Pulmonary artery endothelial cell (primary cell): ENCODE measurements around the gene COL20A1. TPM values are rescaled to one million over a fixed set of nuclear protein-coding genes. Genes with fewer than 3 reads are reported as not detected.
"Not testable (repeated sequence)": the region's sequence is repeated elsewhere in the genome, so short reads cannot be mapped to it uniquely, and the experiment has no call there.

ENCODE experiments used
- DNase-seq: peaks from one replicate; pipeline ENCODE4 v3.0.0-alpha.2; 2011; ENCODE audit warnings: low read depth, low spot score
- total RNA-seq: library from RNA; depleted of rRNA; stranded (reverse); fragments of >200 nt; gene quantifications from 2 replicates; pipeline ENCODE4 v1.2.3, GENCODE V29; 2014

COL20A1 gene
- total RNA-seq, 1 donor from 2014 or later: not detected

DNA sequence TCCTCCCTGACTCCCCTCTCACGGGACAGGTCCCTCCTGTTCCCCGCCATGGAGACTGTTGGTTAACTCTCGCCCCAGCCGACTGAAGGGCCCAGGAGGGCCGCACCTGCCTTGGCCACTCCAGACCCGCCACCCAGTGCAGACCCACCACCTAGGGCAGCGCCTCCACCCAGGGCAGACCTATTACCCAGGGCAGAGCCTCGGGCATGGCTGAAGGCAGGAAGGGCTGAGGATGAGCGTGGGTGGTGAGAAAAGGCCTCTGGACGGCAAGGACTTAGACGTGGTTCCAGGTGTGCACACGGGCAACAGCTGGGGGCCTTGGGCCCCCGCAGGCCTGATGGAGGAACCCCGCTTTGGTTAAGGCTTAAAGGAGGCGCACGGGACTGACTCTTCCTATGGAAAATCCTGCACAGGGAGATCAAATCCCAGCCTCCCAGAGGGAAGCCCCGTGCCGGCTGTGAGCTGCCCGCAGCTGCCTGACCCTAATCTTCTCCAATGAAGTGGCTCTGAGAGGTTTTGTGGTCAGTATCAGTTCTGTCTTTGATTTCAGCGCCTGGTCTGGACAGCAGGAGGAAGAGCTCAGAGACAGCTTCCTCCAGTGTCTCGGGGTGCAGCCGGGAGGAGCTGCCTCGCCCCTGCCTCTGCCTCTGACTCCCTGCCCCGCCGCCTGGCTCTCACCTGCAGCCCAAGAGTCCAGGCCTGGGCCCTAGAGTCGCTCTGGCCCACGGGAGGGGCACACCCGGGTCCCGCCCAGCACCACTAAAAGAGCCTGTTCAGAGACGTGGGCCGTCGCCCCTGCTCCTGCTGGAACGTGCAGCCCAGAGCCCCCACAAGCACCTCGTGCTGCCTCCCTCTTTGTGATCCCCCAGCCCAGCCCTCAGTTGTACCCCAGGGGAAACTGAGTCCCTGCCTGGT, 80.2 kb downstream of the COL20A1 start:
- DNase-seq: no peak

DNA sequence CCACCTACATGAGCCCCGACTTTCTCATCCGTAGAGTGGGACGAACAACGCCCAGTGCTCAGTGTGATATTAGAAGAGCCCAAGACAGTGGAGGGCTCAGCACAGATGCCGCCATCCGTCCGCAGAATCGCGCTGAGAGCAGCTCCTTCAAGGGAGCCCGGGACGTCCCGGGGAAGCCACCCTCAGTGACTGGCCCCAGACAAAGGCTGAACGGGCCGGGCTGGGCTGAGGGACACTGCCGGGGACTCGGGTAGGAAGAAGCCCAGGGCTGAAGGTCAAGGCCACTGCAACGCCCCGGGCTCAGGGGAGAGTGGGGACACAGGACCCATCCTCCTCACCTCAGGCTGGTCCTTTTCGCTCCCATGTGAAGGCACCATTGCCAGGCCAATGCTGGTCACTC, 81.0 kb downstream of the COL20A1 start:
- DNase-seq: no peak

DNA sequence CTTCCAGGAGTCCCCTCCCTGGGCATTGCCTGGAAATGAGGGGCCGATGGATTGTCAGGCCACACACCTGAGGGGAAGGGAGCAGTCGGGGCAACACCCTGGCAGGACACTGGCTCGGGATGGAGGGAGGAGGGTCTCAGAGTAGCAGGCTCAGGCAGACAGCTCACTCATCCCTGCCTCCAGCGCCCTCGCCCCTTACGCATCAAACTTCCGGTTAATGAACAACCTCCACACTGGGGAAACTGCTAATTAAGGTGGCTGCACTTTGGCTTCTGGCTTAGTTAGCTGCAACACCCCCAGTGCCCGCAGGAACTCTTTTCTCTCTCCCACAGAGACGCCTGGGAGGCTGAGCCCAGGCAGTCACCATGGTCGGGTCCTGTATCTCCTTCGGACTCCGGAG, 81.5 kb downstream of the COL20A1 start:
- DNase-seq: no peak

DNA sequence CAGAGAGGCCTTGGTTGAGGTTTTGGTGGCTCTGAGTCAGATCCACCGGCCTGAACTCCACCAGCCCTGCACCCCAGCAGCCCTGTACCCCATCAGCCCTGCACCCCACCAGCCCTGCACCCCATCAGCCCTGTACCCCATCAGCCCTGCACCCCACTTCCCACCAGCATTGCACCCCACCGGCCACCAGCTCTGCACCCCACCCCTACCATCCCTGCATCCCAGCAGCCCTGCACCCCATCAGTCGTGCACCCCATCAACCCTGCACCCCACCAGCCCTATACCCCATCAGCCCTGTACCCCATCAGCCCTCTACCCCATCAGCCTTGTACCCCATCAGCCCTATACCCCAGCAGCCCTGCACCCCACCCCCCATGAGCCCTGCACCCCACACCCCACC, 82.5 kb downstream of the COL20A1 start:
- no peak for DNase-seq

DNA sequence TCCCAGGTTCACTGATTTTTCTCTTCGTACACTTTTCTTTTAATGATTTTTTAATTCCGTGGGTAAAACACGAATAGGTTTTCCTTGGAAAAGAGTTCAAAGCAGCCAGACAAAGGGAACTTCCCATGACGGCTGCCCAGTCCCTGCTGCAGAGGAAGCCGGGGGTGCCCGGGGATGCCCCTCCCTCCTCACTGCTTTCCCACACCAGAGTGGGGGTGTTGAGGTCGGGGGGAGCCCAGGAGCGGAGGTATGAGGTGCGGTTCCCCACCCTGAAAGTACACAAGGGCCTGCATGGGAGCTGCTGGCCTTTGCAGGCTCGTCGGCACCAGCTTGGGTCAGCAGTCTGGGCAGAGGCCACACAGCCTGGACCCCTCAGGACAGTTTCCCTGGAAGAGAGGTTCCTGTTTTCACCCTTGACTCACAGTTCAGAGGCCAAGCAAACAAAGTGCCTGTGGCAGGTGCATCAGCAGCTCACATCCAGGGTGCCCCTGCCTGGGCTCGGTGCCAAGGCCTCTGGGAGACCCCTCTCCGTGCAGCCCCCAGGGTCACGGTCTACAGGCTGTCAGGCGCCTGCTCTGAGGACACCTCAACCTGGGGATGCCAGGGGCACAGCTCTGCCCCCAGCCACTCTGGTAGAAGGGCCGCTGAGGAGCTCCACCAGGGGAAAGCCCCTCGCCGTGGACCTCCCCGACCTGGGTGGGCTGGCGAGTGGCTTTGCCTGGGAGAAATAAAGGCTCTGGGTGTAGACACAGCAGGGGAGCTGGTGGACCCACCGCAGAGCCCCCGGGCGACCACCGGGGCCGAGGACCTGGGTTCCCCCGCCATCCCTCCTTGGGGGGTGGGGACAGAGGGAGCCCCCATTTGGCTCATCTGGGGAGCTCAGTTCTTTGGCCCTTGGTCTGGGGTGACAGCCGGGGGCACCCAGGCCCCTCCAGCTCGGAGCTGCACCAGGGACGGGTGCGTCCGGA, 83.6 kb downstream of the COL20A1 start:
- DNase-seq: no peak

DNA sequence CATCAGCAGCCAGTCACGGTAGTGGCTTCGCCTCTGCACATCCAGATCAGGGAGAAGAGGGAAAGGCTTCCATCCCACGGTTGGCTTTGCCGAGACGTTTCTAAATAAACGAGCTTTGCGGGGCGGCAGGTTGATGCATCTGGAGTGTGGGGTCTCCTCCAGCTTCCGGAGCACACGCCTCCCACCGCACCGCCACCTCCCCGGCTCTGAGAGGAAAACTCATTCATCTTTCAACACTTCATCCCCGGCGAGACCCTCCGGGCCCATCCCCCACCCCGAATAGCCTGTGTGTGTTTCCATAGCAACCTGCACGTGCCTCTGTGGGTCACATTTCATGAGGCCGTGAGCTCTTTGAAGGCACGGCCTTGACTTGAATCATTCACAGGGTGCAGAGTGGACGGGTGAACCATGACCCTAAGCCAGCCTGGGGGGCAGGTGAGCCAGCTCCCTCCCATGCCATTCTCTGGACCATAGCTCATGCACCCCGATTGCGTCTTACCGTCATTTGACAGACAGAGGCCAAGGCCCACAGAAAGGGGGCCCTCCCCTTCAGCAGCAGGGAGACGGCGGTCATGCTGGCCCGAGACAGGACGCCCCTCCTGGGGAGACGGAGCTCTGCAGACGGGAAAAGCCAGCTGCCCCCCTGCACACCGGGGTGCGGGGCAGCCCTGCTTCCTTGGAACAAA, 84.4 kb downstream of the COL20A1 start:
- DNase-seq: no peak

DNA sequence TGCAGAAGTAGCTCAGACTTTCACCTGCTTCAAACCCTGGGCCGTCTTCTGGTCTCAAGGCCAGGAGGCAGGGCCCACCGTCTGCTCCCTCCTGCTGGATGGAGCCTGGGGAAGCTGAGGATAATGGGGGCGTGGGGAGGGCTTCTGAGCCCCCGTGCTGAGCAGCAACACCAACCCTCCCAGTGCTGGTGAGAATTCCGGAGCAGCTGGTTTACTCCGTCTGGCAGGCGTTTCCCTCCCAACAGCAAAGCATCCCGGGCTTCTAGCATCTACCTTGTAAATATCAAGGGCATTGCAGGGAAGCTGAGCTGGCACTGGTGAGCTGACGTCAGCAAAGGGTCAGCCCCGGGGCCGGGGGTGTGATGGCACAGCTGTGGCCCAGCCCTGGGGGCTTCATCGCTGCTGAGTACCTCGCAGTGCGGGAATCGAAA, 85.0 kb downstream of the COL20A1 start:
- DNase-seq: no peak

DNA sequence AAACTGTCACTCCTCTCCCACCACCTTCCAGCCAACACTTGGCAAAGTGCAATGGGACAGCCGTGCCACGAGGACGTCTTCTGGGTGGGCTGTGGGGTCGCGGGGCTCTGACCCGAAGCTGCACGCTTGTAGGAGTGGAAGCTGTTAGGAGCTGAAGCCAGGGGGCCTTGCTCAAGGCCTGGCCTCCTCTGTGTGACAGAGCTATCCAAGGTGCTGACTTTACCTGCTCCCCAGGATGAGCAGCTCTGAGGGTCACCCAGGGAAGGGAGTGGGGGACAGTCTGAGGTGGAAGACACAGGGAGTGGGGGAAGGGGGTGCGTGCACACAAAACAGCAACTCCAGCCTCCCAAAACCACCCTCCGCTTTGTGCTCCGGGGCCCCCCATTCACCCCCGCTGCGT, 85.6 kb downstream of the COL20A1 start:
- no peak for DNase-seq

DNA sequence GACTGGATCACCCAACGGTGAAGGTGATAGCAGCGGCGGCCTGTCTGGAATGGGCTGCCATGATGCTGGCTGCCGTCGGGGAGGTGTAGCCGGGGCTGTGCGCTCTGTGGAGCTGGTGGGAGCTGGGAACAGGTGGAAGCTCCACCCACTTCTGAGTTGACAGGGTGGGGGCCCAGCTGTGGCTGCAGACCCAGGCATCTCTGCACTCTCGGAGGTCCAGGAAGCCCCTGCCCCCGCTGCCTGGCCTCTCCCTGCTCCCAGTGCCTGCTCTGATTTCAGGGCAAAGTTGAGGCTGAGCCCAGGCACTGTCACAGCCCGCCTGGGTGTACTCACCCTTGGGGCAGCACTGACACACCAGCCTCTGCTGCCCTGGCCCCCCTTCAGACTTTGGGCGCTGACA, 86.3 kb downstream of the COL20A1 start:
- DNase-seq: no peak

DNA sequence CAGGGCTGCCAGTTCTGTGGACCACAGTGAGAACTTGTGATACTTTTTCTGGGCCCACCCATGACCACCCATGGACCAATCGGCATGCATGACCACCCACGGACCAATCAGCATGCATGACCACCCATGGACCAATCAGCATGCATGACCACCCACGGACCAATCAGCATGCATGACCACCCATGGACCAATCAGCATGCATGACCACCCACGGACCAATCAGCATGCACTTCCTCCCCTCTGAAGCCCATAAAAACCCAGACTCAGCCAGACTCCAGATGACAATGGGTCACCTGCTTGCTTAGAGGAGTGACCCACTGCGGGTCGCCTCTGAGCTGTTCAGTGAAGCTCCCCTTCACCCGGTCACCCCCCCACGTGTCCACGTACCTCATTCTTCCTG, 86.9 kb downstream of the COL20A1 start:
- not testable (repeated sequence) for DNase-seq

DNA sequence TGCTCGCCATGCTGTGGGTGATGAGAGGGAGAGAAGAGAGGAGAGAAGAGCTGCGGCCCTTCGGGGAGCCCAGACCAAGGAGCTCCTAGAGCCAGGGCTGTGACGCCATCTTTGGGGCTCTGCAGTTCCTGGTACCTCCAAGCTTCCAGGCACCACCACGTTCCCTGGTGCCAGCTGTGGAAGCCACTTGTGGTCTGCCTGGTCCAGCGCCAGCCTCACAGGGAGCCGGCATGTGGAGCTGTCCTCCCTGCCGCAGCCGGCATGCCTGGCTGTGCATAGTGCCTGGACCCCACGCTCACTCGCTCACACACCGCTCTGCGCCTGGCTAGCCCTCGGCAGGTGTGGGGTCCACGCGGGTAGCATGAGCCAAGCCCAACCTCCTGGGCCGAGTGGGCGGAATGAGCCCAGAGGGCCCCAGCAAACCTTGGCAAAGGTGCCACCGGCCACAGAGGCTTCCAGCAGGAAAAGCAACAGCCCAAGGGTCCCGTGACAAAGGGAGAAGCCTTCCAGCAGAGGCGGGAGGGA, 87.4 kb downstream of the COL20A1 start:
- DNase-seq: no peak

DNA sequence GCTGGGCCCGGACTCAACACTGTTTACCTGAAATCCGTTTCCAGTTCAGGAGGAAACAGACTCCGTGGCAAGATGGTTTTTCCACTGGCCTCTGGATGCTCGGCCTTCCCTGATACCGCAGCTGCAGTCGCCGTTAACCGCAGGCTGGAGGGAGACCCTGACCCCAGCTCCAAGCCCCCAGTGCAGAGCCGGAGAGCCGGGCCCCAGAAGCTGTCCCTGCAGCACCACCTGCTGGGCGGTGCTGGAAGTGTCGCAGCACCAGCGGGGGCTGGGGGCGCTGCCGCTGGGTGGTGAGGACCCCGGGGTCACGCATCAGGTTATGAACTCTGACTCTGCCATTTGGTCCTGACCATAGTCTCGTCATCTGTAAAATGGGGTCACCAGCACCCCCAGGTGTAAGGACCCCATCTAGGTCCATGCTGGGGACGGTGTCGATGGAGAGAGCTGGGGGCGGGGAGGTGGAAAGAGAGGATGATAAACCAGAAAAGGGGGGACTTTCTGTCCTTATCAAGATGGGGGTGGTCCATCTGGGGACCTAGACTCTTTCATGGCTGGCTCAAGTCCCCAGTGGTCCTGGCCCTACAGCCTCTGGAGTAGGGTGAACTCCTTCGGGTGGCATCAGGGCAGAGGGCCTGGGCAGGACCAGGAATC, 88.9 kb downstream of the COL20A1 start:
- no peak for DNase-seq

DNA sequence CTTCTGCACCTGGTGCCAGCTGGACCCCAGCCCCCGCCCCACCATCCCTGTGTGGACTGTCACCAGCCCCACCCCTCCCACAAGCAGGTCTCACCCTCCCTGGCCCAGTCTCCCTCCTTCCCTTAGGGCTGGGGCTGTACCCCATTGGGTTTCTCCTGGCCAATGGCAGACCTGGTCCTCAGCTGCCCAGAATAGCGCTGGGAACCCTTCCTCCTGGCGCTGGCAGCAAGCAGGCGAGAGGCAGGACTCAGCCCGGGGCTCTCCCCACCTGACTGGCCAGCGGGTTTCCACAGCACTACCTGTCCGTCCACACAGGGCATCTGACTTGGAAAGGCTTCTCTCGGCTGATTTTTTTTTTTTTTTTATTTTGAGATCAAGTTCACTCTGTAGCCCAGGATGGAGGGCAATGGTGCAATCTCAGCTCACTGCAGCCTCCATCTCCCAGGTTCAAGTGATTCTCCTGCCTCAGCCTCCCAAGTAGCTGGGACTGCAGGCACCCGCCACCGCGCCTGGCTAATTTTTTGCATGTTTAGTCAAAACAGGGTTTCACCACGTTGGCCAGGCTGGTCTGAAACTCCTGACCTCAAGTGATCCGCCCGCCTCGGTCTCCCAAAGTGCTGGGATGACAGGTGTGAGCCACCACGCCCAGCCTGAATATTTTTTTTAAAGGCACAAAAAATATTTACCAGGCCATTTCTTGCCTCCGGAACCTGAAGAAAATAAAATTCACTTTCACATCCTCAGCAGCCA, 89.7 kb downstream of the COL20A1 start:
- no peak for DNase-seq

DNA sequence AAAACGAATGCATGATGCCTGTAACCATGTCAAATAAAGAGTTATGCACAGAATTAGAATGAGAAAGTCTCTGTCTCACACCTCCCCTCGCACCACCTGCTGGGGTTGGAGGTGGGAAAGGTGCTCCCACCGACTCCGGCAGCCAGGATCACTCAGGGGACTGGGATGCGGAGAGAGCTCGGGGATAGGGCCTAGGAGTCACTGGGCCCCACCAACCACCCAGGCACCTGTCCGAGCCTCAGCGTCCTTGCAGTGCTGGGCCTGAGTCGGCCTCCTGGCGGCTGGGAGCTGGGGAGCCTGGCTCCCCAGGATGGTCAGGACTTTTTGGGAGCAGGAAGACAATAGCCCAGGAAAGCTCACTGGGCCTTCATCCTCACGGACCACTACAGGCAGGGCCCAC, 90.6 kb downstream of the COL20A1 start:
- DNase-seq: no peak

DNA sequence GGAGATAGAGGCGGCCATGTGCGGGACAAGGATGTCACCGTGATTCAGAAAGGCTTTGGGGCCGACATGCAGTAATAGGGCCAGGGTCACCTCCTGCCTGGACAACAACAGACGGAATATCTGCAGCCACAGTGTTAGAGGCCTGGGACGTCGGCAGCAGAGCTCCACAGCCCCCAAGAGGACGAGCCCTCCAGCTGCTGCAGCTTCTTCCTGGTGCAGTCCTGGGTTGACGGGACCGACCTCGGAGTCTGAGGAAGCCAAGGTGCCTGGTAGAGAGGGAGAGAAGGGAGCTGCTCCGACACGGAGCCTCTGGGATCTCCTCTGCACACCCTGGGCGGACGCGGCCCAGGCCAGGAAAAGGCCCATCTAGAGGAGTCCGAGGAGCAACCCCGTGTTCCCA, 91.3 kb downstream of the COL20A1 start:
- DNase-seq: no peak

Other genes starting within 250 kb of the COL20A1 start
- gene YTHDF1, start 77.1 kb upstream of the COL20A1 start, total RNA-seq: 25.5 and 31.8 TPM in 2 replicates
- not detected in 2 replicates for gene BIRC7, start 57.3 kb upstream of the COL20A1 start, total RNA-seq
- not detected in 2 replicates for gene NKAIN4, start 38.7 kb upstream of the COL20A1 start, total RNA-seq
- gene ARFGAP1, start 20.4 kb upstream of the COL20A1 start, total RNA-seq: 52.6 and 54.5 TPM in 2 replicates
- not detected in 2 replicates for gene CHRNA4, start 68.2 kb downstream of the COL20A1 start, total RNA-seq
- gene KCNQ2, start 179.5 kb downstream of the COL20A1 start, total RNA-seq: not detected in 2 replicates
- gene EEF1A2, start 205.9 kb downstream of the COL20A1 start, total RNA-seq: 0.32 and 0.99 TPM in 2 replicates
- gene PPDPF, start 227.6 kb downstream of the COL20A1 start, total RNA-seq: 21.4 and 23.1 TPM in 2 replicates
- gene PTK6, start 244.2 kb downstream of the COL20A1 start, total RNA-seq: 0.07 and 0.13 TPM in 2 replicates